HepG2 (cell line): Measurements from ENCODE around the gene CD7. TPM values are rescaled to one million over a fixed set of nuclear protein-coding genes. Genes with fewer than 3 reads are reported as not detected.

Experiments used
- DMAP1 ChIP-seq: IDR thresholded peaks from 2 replicates; pipeline ENCODE4 v1.6.1; 2016
- EED ChIP-seq: sonication (generic); formaldehyde crosslinking; IDR thresholded peaks from 2 replicates; pipeline ENCODE4 v1.5.0; 2020; ENCODE audit warnings: mild to moderate bottlenecking, missing genetic modification reagents
- HCFC1 ChIP-seq: fragments of 150-350 bp; IDR thresholded peaks from 2 replicates; pipeline ENCODE4 v1.6.1; 2014; ENCODE audit warnings: low read depth, low read length
- HNRNPL ChIP-seq: fragments of 200-400 bp; formaldehyde crosslinking; IDR thresholded peaks from 2 replicates; pipeline ENCODE4 v1.6.1; 2017; ENCODE audit warnings: mild to moderate bottlenecking, low read depth, low read length
- SIX1 ChIP-seq: sonication (generic); formaldehyde crosslinking; IDR thresholded peaks from 2 replicates; pipeline ENCODE4 v1.4.0; 2020; ENCODE audit warnings: missing genetic modification reagents, borderline replicate concordance
- TGIF2 ChIP-seq: IDR thresholded peaks from 2 replicates; pipeline ENCODE4 v1.6.1; 2016; ENCODE audit warnings: control low read depth, missing compliant biosample characterization
- TMF1 ChIP-seq: sonication (generic); formaldehyde crosslinking; IDR thresholded peaks from 2 replicates; pipeline ENCODE4 v1.8.1; 2022; ENCODE audit warnings: low read depth, missing genetic modification reagents
- YEATS2 ChIP-seq: sonication (generic); formaldehyde crosslinking; IDR thresholded peaks from 2 replicates; pipeline ENCODE4 v1.4.0; 2020; ENCODE audit warnings: missing genetic modification reagents, borderline replicate concordance
- ZNF143 ChIP-seq: sonication (generic); formaldehyde crosslinking; IDR thresholded peaks from 2 replicates; pipeline ENCODE4 v1.4.0; 2020; ENCODE audit warnings: missing genetic modification reagents
- ZNF547 ChIP-seq: sonication (generic); formaldehyde crosslinking; IDR thresholded peaks from 2 replicates; pipeline ENCODE4 v1.5.1; 2020; ENCODE audit warnings: mild to moderate bottlenecking, missing genetic modification reagents
- ZNF589 ChIP-seq: sonication (generic); formaldehyde crosslinking; conservative IDR thresholded peaks from 2 replicates; pipeline ENCODE4 v1.8.0; 2022; ENCODE audit warnings: mild to moderate bottlenecking, moderate library complexity, missing genetic modification reagents
- ZNF83 ChIP-seq: sonication (generic); formaldehyde crosslinking; IDR thresholded peaks from 2 replicates; pipeline ENCODE4 v1.4.0; 2020; ENCODE audit warnings: missing genetic modification reagents, mild to moderate bottlenecking, borderline replicate concordance
- polyA plus RNA-seq, 8 experiments: library from polyadenylated mRNA; depleted of rRNA in 3 of 8; stranded (reverse) in 7 of 8; unstranded in 1 of 8; fragments of >200 nt; fragmentation: Illumina TruSeq in 4 of 8; extraction: Trizol in 4 of 8; gene quantifications; 2 replicates each; pipeline versions ENCODE4 v1.2.1 to v1.2.3, GENCODE V29; 2011 to 2016; ENCODE audit warnings: low read depth in 4 of 8, missing spikeins in 1 of 8, mixed read lengths in 1 of 8; ENCODE audit not compliant: insufficient read depth in 1 of 8
- total RNA-seq, 5 experiments: library from RNA; depleted of rRNA; stranded (reverse); fragments of >200 nt; fragmentation: Illumina TruSeq; extraction: Trizol; gene quantifications; 2 replicates each; pipeline ENCODE4 v1.2.3, GENCODE V29; 2016; ENCODE audit warnings: low read depth in 1 of 5
- TF ChIP-seq, protein P1 (sequence below): sonication (generic); formaldehyde crosslinking; IDR thresholded peaks from 2 replicates; pipeline ENCODE4 v1.4.0; 2020; ENCODE audit warnings: mild to moderate bottlenecking, missing genetic modification reagents
- TF ChIP-seq, protein P2 (sequence below): fragments of 450-650 bp; IDR thresholded peaks from 2 replicates; pipeline ENCODE4 v1.6.1; 2017
- TF ChIP-seq, protein P3 (sequence below): sonication (generic); formaldehyde crosslinking; IDR thresholded peaks from 2 replicates; pipeline ENCODE4 v1.4.0; 2020; ENCODE audit warnings: missing genetic modification reagents
- TF ChIP-seq, protein P4 (sequence below): sonication (generic); formaldehyde crosslinking; IDR thresholded peaks from 2 replicates; pipeline ENCODE4; 2020; ENCODE audit warnings: missing genetic modification reagents, mild to moderate bottlenecking, borderline replicate concordance

CD7 gene
- total and polyA plus RNA-seq, 2 of the 13 experiments (the other 11 are each of a cell fraction or from before 2014, with no cell fraction given) = 67.6 to 76.4 TPM

DNA sequence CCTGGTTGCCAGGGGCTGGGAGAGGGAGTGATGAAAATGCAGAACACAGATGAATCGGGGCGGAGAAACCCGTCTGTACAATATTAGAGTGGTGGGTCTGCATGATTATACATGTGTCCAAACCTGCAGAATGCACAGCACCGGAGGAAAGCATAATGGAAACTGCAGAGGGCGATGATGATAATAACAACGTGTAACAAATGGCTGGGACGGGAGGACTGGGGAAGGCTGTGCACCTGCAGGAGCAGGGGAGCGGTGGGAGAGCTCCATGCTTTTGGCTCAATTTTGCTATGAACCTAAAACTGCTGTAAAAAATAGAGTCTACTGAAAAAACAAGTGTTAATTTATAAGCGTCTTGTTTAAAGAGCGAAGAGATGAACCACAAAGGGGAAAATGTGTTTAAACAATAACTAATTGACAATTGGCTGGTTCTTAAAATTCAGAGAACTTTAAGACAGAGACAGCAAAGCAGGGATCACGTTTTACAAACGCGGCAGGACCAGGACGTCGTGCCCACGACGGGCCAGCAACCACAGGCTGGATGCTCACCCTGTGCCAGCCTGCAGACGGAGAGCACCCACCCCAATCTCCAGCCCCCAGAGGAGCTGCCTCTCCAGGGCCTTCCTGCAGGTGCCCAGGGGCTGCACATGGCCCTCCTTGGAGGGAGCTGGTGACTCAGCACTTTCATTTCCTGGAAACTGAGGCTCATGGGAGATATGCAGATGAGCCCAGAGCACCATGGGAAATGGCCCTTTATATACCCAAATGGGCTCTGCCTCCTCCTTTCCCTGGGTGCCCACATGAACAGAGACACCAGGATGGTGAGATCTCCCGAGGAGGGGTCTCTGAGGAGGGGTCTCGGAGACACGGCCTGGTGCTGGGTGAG, 41.3 kb upstream of the CD7 start, which contains the start of gene TEX19 (continued):
- TF ChIP-seq ZNF83 (peak; percentile 46; the same call in 1 of the 2 replicates), EED (CRISPR knock-in tag) (0 out of 2 replicates have a peak, but pooled peaks have one; percentile 67), DMAP1 (CRISPR knock-in tag) (peak; percentile 22; the same call in 1 of the 2 replicates), ZNF143 (CRISPR knock-in tag) (peak; percentile 86), TMF1 (no peak), YEATS2 (CRISPR knock-in tag) (peak; percentile 75; the same call in 1 of the 2 replicates), ZNF547 (CRISPR knock-in tag) (0 out of 2 replicates have a peak, but pooled peaks have one; percentile 72), SIX1 (0 out of 2 replicates have a peak, but pooled peaks have one; percentile 3), HCFC1 (no peak), ZNF589 (0 out of 2 replicates have a peak, but pooled peaks have one; percentile 43), TGIF2 (CRISPR knock-in tag) (0 out of 2 replicates have a peak, but pooled peaks have one; percentile 17), HNRNPL (0 out of 2 replicates have a peak, but pooled peaks have one; percentile 58)
- TF ChIP-seq, protein P1, sequence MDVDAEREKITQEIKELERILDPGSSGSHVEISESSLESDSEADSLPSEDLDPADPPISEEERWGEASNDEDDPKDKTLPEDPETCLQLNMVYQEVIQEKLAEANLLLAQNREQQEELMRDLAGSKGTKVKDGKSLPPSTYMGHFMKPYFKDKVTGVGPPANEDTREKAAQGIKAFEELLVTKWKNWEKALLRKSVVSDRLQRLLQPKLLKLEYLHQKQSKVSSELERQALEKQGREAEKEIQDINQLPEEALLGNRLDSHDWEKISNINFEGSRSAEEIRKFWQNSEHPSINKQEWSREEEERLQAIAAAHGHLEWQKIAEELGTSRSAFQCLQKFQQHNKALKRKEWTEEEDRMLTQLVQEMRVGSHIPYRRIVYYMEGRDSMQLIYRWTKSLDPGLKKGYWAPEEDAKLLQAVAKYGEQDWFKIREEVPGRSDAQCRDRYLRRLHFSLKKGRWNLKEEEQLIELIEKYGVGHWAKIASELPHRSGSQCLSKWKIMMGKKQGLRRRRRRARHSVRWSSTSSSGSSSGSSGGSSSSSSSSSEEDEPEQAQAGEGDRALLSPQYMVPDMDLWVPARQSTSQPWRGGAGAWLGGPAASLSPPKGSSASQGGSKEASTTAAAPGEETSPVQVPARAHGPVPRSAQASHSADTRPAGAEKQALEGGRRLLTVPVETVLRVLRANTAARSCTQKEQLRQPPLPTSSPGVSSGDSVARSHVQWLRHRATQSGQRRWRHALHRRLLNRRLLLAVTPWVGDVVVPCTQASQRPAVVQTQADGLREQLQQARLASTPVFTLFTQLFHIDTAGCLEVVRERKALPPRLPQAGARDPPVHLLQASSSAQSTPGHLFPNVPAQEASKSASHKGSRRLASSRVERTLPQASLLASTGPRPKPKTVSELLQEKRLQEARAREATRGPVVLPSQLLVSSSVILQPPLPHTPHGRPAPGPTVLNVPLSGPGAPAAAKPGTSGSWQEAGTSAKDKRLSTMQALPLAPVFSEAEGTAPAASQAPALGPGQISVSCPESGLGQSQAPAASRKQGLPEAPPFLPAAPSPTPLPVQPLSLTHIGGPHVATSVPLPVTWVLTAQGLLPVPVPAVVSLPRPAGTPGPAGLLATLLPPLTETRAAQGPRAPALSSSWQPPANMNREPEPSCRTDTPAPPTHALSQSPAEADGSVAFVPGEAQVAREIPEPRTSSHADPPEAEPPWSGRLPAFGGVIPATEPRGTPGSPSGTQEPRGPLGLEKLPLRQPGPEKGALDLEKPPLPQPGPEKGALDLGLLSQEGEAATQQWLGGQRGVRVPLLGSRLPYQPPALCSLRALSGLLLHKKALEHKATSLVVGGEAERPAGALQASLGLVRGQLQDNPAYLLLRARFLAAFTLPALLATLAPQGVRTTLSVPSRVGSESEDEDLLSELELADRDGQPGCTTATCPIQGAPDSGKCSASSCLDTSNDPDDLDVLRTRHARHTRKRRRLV (CRISPR knock-in tag) = peak; percentile 99
- TF ChIP-seq, protein P2, sequence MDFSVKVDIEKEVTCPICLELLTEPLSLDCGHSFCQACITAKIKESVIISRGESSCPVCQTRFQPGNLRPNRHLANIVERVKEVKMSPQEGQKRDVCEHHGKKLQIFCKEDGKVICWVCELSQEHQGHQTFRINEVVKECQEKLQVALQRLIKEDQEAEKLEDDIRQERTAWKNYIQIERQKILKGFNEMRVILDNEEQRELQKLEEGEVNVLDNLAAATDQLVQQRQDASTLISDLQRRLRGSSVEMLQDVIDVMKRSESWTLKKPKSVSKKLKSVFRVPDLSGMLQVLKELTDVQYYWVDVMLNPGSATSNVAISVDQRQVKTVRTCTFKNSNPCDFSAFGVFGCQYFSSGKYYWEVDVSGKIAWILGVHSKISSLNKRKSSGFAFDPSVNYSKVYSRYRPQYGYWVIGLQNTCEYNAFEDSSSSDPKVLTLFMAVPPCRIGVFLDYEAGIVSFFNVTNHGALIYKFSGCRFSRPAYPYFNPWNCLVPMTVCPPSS = no peak
- TF ChIP-seq, protein P3, sequence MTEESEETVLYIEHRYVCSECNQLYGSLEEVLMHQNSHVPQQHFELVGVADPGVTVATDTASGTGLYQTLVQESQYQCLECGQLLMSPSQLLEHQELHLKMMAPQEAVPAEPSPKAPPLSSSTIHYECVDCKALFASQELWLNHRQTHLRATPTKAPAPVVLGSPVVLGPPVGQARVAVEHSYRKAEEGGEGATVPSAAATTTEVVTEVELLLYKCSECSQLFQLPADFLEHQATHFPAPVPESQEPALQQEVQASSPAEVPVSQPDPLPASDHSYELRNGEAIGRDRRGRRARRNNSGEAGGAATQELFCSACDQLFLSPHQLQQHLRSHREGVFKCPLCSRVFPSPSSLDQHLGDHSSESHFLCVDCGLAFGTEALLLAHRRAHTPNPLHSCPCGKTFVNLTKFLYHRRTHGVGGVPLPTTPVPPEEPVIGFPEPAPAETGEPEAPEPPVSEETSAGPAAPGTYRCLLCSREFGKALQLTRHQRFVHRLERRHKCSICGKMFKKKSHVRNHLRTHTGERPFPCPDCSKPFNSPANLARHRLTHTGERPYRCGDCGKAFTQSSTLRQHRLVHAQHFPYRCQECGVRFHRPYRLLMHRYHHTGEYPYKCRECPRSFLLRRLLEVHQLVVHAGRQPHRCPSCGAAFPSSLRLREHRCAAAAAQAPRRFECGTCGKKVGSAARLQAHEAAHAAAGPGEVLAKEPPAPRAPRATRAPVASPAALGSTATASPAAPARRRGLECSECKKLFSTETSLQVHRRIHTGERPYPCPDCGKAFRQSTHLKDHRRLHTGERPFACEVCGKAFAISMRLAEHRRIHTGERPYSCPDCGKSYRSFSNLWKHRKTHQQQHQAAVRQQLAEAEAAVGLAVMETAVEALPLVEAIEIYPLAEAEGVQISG = peak; percentile 45; the same call in 1 of the 2 replicates
- TF ChIP-seq, protein P4, sequence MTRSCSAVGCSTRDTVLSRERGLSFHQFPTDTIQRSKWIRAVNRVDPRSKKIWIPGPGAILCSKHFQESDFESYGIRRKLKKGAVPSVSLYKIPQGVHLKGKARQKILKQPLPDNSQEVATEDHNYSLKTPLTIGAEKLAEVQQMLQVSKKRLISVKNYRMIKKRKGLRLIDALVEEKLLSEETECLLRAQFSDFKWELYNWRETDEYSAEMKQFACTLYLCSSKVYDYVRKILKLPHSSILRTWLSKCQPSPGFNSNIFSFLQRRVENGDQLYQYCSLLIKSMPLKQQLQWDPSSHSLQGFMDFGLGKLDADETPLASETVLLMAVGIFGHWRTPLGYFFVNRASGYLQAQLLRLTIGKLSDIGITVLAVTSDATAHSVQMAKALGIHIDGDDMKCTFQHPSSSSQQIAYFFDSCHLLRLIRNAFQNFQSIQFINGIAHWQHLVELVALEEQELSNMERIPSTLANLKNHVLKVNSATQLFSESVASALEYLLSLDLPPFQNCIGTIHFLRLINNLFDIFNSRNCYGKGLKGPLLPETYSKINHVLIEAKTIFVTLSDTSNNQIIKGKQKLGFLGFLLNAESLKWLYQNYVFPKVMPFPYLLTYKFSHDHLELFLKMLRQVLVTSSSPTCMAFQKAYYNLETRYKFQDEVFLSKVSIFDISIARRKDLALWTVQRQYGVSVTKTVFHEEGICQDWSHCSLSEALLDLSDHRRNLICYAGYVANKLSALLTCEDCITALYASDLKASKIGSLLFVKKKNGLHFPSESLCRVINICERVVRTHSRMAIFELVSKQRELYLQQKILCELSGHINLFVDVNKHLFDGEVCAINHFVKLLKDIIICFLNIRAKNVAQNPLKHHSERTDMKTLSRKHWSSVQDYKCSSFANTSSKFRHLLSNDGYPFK (CRISPR knock-in tag) = peak; percentile 67; the same call in 1 of the 2 replicates
